A172 (cell line): Measurements from ENCODE around the gene RBM47. TPM values are rescaled to one million over a fixed set of nuclear protein-coding genes. Genes with fewer than 3 reads are reported as not detected.
A peak's percentile ranks its signal among the peaks of the same experiment; 100 is the strongest.
"Not testable (repeated sequence)": the region's sequence is repeated elsewhere in the genome, so short reads cannot be mapped to it uniquely, and the experiment has no call there.

Experiments
- DNase-seq: peaks from one replicate; pipeline ENCODE4 v3.0.0-alpha.2; 2015; ENCODE audit warnings: low spot score
- total RNA-seq: library from RNA; depleted of rRNA; stranded (reverse); fragments of >200 nt; shearing (Covaris generic); gene quantifications from 2 replicates; pipeline ENCODE4 v1.2.3, GENCODE V29; 2014

RBM47 gene
- total RNA-seq, 1 experiment from 2014 or later = 4.9 TPM

- DNase-seq = not testable (repeated sequence)
These were observed 183.4 kb downstream of the RBM47 start for GRCh38 chr4:40446261-40446750.

DNA sequence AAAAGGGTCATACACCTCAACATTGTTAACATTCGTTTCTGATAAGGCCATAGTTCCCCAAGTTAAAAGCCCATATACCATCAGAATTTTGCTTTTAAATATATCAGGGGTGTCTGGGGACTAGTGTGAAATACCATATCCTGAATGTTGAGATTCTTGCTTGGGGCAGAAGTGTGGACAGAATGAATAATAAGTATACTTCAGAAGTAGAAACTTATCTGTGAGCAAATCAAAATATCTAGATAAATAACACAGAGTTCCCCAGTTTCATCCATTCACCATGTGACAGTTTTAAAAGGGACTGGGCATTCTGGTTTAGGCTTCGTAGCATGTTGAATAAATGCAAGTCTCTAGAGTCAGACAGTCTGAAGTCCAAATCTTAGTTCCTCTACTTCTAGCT is 184.0 kb downstream of the RBM47 start:
- no peak for DNase-seq

DNA sequence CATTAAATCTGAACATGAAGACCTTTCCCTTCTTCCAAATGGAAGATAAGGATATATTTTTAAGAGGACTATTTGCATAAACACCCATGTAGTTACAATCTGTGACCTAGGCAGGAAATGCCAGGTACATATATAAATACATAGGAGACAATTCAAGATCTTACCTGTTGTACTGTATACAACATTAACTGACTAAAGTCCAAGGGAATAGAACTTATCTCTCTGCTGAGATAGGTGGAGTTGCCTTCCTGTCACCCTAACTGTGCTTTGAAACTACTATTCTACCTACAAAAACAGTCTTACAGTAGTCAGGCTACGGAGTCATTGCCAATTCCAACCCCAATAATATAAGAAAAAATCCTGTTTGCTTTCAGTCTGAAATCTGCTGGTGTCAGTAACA is 188.2 kb downstream of the RBM47 start:
- DNase-seq = no peak

GRCh38 chr4:40439519-40439918 is 190.1 kb downstream of the RBM47 start:
- DNase-seq = no peak

- no peak for DNase-seq
These were observed 191.2 kb downstream of the RBM47 start for GRCh38 chr4:40438384-40439026.

GRCh38 chr4:40437741-40438383 is 191.8 kb downstream of the RBM47 start:
- DNase-seq = no peak

DNA sequence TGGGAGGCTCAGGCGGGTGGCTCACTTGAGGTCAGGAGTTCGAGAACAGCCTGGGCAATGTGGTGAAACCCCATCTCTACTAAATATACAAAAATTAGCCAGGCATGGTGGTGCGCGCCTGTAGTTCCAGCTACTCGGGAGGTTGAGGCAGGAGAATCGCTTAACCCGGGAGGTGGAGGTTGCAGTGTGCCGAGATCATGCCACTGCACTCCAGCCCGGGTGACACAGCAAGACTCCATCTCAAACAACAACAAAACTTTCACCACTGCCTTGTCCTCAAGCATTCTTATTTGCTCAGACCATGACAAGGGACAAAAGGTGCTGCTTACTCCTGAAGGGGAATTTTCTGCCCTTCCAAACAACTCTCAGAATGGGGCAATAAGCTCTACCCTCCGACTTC is 194.4 kb downstream of the RBM47 start:
- not testable (repeated sequence) for DNase-seq

GRCh38 chr4:40434126-40434687 is 195.5 kb downstream of the RBM47 start:
- DNase-seq = no peak

DNA sequence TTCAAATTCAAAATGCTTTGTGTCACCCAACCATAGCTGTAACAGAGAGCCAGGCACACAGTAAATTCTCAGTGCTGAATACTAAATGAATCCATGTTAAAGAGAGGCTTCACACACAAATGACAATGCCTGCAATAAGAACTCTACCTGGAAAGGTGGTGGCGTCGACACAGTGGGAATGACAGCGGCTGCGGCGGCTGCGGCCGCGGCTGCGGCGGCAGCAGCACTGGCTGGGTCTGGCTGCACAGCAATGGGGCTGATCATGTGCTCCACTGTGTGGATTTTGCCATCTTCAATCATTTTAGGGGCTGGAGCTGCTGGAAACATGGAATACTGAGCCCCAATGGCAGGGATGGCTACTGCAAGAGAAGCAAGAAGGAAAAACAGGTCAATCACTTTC is 197.2 kb downstream of the RBM47 start:
- no peak for DNase-seq

DNA sequence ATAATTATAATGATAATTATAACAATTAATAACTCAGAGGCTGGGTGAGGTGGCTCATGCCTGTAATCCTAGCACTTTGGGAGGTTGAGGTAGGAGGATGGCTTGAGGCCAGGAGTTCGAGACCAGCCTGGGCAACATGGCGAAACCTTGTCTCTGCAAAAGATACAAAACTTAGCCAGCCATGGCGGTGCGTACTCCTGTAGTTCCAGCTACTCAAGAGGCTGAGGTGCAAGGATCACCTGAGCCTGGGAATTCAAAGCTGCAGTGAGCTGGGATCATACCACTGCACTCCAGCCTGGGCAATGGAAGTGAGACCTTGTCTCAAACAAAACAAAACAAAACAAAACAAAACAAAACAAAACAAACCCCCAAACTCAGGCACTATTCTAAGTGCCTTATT is 201.8 kb downstream of the RBM47 start:
- not testable (repeated sequence) for DNase-seq

- DNase-seq = no peak
These were observed 202.5 kb downstream of the RBM47 start for GRCh38 chr4:40427128-40427527.

- DNase-seq = no peak
These were observed 203.7 kb downstream of the RBM47 start for GRCh38 chr4:40425799-40426574.

GRCh38 chr4:40423735-40424134 is 205.9 kb downstream of the RBM47 start:
- DNase-seq = peak; percentile 12

GRCh38 chr4:40421839-40422708 is 207.6 kb downstream of the RBM47 start:
- DNase-seq = no peak

DNA sequence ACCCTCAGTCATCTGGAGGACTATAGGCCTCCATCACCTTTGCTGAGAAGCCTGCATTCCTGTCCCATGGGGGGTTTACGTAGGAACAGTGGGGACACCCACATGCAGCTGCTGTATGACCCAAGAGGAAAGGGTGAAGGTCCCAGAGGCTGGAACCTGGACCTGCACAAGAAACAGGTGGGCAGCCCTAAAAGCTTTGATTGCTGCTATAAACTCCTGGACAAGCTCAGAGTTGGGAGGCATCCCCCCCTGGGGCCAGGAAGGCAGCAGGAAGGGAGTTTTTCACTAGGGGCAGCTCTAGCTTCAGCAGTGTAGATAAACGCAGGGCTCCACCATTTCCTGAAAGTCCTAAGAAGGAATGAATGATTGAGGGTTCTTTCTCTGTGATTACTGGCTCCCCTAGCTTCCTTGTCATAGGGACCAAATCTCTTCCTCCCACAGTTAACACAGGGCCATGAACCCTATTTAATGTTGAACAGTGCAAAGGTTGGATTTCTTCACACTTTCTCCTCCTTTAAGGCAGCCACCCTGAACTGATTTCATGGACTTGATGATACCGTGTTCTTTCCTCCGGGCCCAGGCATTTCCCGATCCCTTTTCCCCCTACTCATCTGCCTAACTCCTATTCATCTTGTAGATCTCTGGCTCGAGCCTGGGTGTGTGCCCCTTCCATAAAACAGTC is 210.3 kb downstream of the RBM47 start:
- DNase-seq = no peak

GRCh38 chr4:40418430-40419230 is 211.0 kb downstream of the RBM47 start:
- DNase-seq = no peak

GRCh38 chr4:40417941-40418340 is 211.7 kb downstream of the RBM47 start:
- DNase-seq = no peak

- no peak for DNase-seq
These were observed 215.0 kb downstream of the RBM47 start for GRCh38 chr4:40414673-40415072.

- DNase-seq = no peak
These were observed 216.5 kb downstream of the RBM47 start for GRCh38 chr4:40412866-40413795.
